Stimulated activated CD4-positive, alpha-beta T cell treated with anti-CD3 and anti-CD28 coated beads, Interleukin-12 subunit alpha, Interleukin-12 subunit beta, amount 100 ng/mL, for 4 hours (primary cell): Measurements from ENCODE around the gene CREBL2.
"Not testable (repeated sequence)": the region's sequence is repeated elsewhere in the genome, so short reads cannot be mapped to it uniquely, and the experiment has no call there.

Experiments used
- DNase-seq: peaks from one replicate; pipeline ENCODE4 v3.0.0-alpha.2; 2020

The CREBL2 gene

GRCh38 chr12:12611512-12612306 lies at the start of gene CREBL2:
Gene CREBL2, plus strand, starts transcription at chr12:12611876. Its CDS starts 297 bp downstream, at chr12:12612173.
- peak; percentile 81 for DNase-seq

GRCh38 chr12:12562016-12562483 lies 49.6 kb upstream of the CREBL2 start:
- DNase-seq: no peak

- DNase-seq: peak; percentile 58
These were observed 49.0 kb upstream of the CREBL2 start, which contains the start of gene DUSP16 for GRCh38 chr12:12562585-12563261. Gene DUSP16, minus strand, starts transcription at chr12:12562863. Its CDS starts 41,765 bp downstream, at chr12:12521098.

- no peak for DNase-seq
These were observed 48.3 kb upstream of the CREBL2 start for GRCh38 chr12:12563290-12563928.

GRCh38 chr12:12564911-12565310 lies 46.8 kb upstream of the CREBL2 start:
- DNase-seq: no peak

- not testable (repeated sequence) for DNase-seq
These were observed 45.7 kb upstream of the CREBL2 start for GRCh38 chr12:12565971-12566370.

- DNase-seq: no peak
These were observed 39.0 kb upstream of the CREBL2 start for GRCh38 chr12:12572659-12573058.

- no peak for DNase-seq
These were observed 33.9 kb upstream of the CREBL2 start for GRCh38 chr12:12577786-12578185.

GRCh38 chr12:12580716-12581115 lies 31.0 kb upstream of the CREBL2 start:
- not testable (repeated sequence) for DNase-seq

- no peak for DNase-seq
These were observed 29.3 kb upstream of the CREBL2 start for GRCh38 chr12:12582193-12582881.

GRCh38 chr12:12582895-12583303 lies 28.8 kb upstream of the CREBL2 start:
- peak; percentile 29 for DNase-seq

GRCh38 chr12:12583510-12584178 lies 28.0 kb upstream of the CREBL2 start:
- no peak for DNase-seq

- DNase-seq: no peak
These were observed 26.4 kb upstream of the CREBL2 start for GRCh38 chr12:12585115-12585863.

GRCh38 chr12:12586879-12587675 lies 24.6 kb upstream of the CREBL2 start:
- no peak for DNase-seq

- no peak for DNase-seq
These were observed 23.8 kb upstream of the CREBL2 start for GRCh38 chr12:12587878-12588277.

- not testable (repeated sequence) for DNase-seq
These were observed 23.2 kb upstream of the CREBL2 start for GRCh38 chr12:12588436-12588835.

GRCh38 chr12:12590961-12591360 lies 20.7 kb upstream of the CREBL2 start:
- DNase-seq: no peak

- no peak for DNase-seq
These were observed 18.7 kb upstream of the CREBL2 start for GRCh38 chr12:12592930-12593329.

GRCh38 chr12:12595929-12596328 lies 15.7 kb upstream of the CREBL2 start:
- DNase-seq: not testable (repeated sequence)

- not testable (repeated sequence) for DNase-seq
These were observed 15.1 kb upstream of the CREBL2 start for GRCh38 chr12:12596598-12596997.

GRCh38 chr12:12598864-12599263 lies 12.8 kb upstream of the CREBL2 start:
- no peak for DNase-seq
